ENCODE results near the gene FAM3A. TPM values are rescaled to one million over a fixed set of nuclear protein-coding genes. Genes with fewer than 3 reads are reported as not detected.

The FAM3A gene
- total RNA-seq, 1 experiment from 2014 or later, result 35.8 TPM

GRCh38 chrX:154463611-154464220 lies 52.3 kb downstream of the FAM3A start:
- ChIA-PET POLR2A (ENCODE audit: low non-redundant PET) (no interaction called here), CTCF (no interaction called here)
- no peaks in the 10 kb centered on the region for H3K27me3 ChIP-seq (replicated peaks; ENCODE audit: insufficient read depth, low read depth, low read length, poor library complexity)
- no peak overlapping the region for H3K27ac ChIP-seq (ENCODE audit: low read depth, low read length, poor library complexity, severe bottlenecking)
- no peaks in the 10 kb centered on the region for H3K4me1 ChIP-seq (ENCODE audit: insufficient read depth, low read length, poor library complexity, severe bottlenecking)
- no peak for DNase-seq (ENCODE audit: low spot score)
- intact Hi-C loops (cut with micrococcal nuclease; ENCODE audit: unreplicated experiment), result no loop called here
- H3K9me3 ChIP-seq (ENCODE audit: low read depth, low read length, poor library complexity, severe bottlenecking), result no peaks in the 10 kb centered on the region
- no peak for TF ChIP-seq CTCF (conservative IDR thresholded peaks at IDR 0.05; ENCODE audit: low read depth, low read length)
- no TSS peak for BruUV-seq (replicated peaks)
- peaks cover 10% of the 10 kb centered on the region for H3K36me3 ChIP-seq (ENCODE audit: insufficient read depth, low read length, poor library complexity, severe bottlenecking)
- no peak overlapping the region for H3K4me3 ChIP-seq (ENCODE audit: low read depth, low read length, poor library complexity, severe bottlenecking)

- Histone ChIP-seq H3K4me1 (ENCODE audit: insufficient read depth, low read length, poor library complexity, severe bottlenecking) (no peaks in the 10 kb centered on the region), H3K27me3 (replicated peaks; ENCODE audit: insufficient read depth, low read depth, low read length, poor library complexity) (no peaks in the 10 kb centered on the region), H3K36me3 (ENCODE audit: insufficient read depth, low read length, poor library complexity, severe bottlenecking) (peaks cover 5% of the 10 kb centered on the region), H3K27ac (ENCODE audit: low read depth, low read length, poor library complexity, severe bottlenecking) (no peak overlapping the region), H3K9me3 (ENCODE audit: low read depth, low read length, poor library complexity, severe bottlenecking) (no peaks in the 10 kb centered on the region), H3K4me3 (ENCODE audit: low read depth, low read length, poor library complexity, severe bottlenecking) (no peak overlapping the region)
- no peak for DNase-seq (ENCODE audit: low spot score)
- BruUV-seq (replicated peaks), result no TSS peak
- ChIA-PET POLR2A (ENCODE audit: low non-redundant PET) (interaction anchor here (0.5 kb wide), 1 partner anchor 39 kb away, joined by 16 read pairs; no protein-coding TSS in a partner anchor), CTCF (no interaction called here)
- TF ChIP-seq CTCF (conservative IDR thresholded peaks at IDR 0.05; ENCODE audit: low read depth, low read length), result no peak
- intact Hi-C loops (cut with micrococcal nuclease; ENCODE audit: unreplicated experiment), result no loop called here
Measured at GRCh38 chrX:154462396-154462795, 53.6 kb downstream of the FAM3A start.

GRCh38 chrX:154460326-154460725 lies 55.7 kb downstream of the FAM3A start:
- BruUV-seq (replicated peaks), result no TSS peak

More at GRCh38 chrX:154460326-154460725, 55.7 kb downstream of the FAM3A start:
- Histone ChIP-seq H3K4me1 (ENCODE audit: insufficient read depth, low read length, poor library complexity, severe bottlenecking) (no peaks in the 10 kb centered on the region), H3K27me3 (replicated peaks; ENCODE audit: insufficient read depth, low read depth, low read length, poor library complexity) (no peaks in the 10 kb centered on the region), H3K4me3 (ENCODE audit: low read depth, low read length, poor library complexity, severe bottlenecking) (no peak overlapping the region), H3K9me3 (ENCODE audit: low read depth, low read length, poor library complexity, severe bottlenecking) (no peaks in the 10 kb centered on the region), H3K36me3 (ENCODE audit: insufficient read depth, low read length, poor library complexity, severe bottlenecking) (peaks cover 5% of the 10 kb centered on the region), H3K27ac (ENCODE audit: low read depth, low read length, poor library complexity, severe bottlenecking) (no peak overlapping the region)
- POLR2A ChIA-PET (ENCODE audit: low non-redundant PET), result no interaction called here
- CTCF ChIA-PET, result no interaction called here
- no peak for DNase-seq (ENCODE audit: low spot score)
- intact Hi-C loops (cut with micrococcal nuclease; ENCODE audit: unreplicated experiment), result no loop called here
- no peak for TF ChIP-seq CTCF (conservative IDR thresholded peaks at IDR 0.05; ENCODE audit: low read depth, low read length)
- no peak for TF ChIP-seq EZH2 (IDR thresholded peaks at IDR 0.05; ENCODE audit: borderline replicate concordance, low read depth, low read length, poor library complexity, severe bottlenecking)

Measured in A673 (cell line).